Neural cell (in vitro differentiated cells): Measurements from ENCODE around the gene USP3.

Experiments
- CTCF ChIP-seq: fragments of 450-650 bp; IDR thresholded peaks from 2 replicates; pipeline ENCODE4 v1.5.1; 2014; ENCODE audit warnings: antibody characterized with exemption, mild to moderate bottlenecking, moderate library complexity; ENCODE audit not compliant: poor library complexity, severe bottlenecking
- EP300 ChIP-seq: fragments of 450-650 bp; conservative IDR thresholded peaks from 2 replicates; pipeline ENCODE4 v1.6.1; 2014; ENCODE audit warnings: antibody characterized with exemption, mild to moderate bottlenecking, moderate library complexity; ENCODE audit not compliant: poor library complexity, severe bottlenecking
- EZH2 ChIP-seq: fragments of 200-600, 300-800 bp; shearing (Covaris generic), sonication (generic); IDR thresholded peaks from 2 replicates; pipeline ENCODE4 v1.6.1; 2014; ENCODE audit warnings: antibody characterized with exemption, low read length, borderline replicate concordance, mild to moderate bottlenecking; ENCODE audit not compliant: insufficient read depth, poor library complexity, severe bottlenecking
- MXI1 ChIP-seq: fragments of 450-650 bp; conservative IDR thresholded peaks from 2 replicates; pipeline ENCODE4 v1.6.1; 2014; ENCODE audit warnings: antibody characterized with exemption, mild to moderate bottlenecking; ENCODE audit not compliant: poor library complexity, severe bottlenecking
- POLR2AphosphoS5 ChIP-seq: IDR thresholded peaks from 2 replicates; pipeline ENCODE4 v1.6.1; 2012
- RAD21 ChIP-seq: fragments of 450-650 bp; conservative IDR thresholded peaks from 2 replicates; pipeline ENCODE4 v1.6.1; 2014; ENCODE audit warnings: antibody characterized with exemption, mild to moderate bottlenecking, moderate library complexity
- REST ChIP-seq: IDR thresholded peaks from 2 replicates; pipeline ENCODE4 v1.6.1; 2012; ENCODE audit warnings: borderline replicate concordance
- TAF1 ChIP-seq: IDR thresholded peaks from 2 replicates; pipeline ENCODE4 v1.6.1; 2012; ENCODE audit warnings: low read depth

- TF ChIP-seq REST (no peak), CTCF (no peak), EZH2 (no peak), POLR2AphosphoS5 (no peak), EP300 (no peak), RAD21 (no peak), MXI1 (no peak), TAF1 (no peak)
Measured at GRCh38 chr15:63522225-63522578, 17.8 kb downstream of the USP3 start.
